NCI-H2029 (cell line): ENCODE results near the gene PHLDA2.
A peak's percentile ranks its signal among the peaks of the same experiment; 100 is the strongest.

Source experiments
- DNase-seq: peaks from one replicate; lab custom pipeline; 2025; lab: John Stamatoyannopoulos, UW

The PHLDA2 gene

GRCh38 chr11:2929950-2930703, 907 bp upstream of the PHLDA2 start:
- peak; percentile 49 for DNase-seq

- no peak for DNase-seq
Observed at GRCh38 chr11:2929531-2929949, 320 bp upstream of the PHLDA2 start.

- peak; percentile 20 for DNase-seq
Observed at GRCh38 chr11:2927851-2928604, 1.2 kb downstream of the PHLDA2 start.

DNA sequence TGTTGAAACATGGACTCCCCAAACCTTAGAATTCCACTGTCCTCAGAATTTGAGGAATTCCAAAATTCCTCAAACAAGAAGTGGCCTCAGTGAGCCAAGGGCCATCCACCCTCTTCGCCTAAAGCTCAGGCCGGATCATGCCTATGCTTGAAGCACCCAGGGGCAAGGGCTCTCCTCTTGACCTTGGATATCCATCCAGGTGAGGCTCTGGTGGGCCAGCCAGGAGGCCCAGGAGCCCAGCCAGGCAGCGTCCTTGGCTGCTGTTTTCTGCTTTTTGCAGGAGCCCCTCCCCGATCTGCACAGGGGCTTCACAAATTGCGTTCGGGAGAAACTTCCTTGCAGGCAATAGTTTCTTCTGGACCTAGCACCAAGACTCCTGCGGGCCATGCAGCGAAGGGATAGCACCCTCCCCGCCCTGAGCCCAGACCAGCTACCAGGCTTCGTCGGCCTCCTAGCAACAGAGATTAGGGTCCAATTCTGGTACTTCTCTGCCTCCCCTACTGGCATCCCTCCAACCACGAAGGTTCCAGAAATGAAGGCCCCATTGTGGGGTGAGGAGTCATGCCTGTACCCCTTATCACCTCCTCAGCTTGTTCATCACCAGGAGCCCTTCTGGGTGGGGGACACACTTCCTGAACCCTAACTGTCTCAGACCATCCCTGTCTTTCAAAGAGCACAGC, 2.0 kb downstream of the PHLDA2 start:
- no peak for DNase-seq

DNA sequence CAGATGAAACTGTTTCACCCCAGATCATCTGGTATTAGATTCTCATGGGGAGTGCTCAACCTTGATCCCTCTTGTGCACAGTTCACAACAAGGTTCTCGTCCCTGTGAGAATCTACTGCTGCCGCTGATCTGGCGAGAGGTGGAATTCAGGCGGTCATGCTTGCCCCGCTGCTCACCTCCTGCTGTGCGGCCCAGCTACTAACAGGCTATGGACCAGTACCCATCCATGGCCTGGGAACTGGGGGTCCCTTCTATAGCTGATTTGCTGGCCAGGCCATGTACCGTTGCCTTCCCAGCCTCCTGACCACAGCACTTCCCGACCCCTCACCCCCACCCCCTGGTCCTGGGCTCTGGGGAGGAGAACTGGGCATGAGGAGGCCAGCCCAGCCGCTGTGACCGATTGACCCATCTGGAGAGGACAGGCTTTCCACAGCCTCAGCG, 2.6 kb downstream of the PHLDA2 start:
- DNase-seq = no peak

- no peak for DNase-seq
Observed at GRCh38 chr11:2924821-2925675, 4.2 kb downstream of the PHLDA2 start.

GRCh38 chr11:2924381-2924780, 4.8 kb downstream of the PHLDA2 start:
- no peak for DNase-seq

- DNase-seq = no peak
Observed at GRCh38 chr11:2923446-2924375, 5.5 kb downstream of the PHLDA2 start.

- DNase-seq = no peak
Observed at GRCh38 chr11:2922655-2923054, 6.6 kb downstream of the PHLDA2 start.

DNA sequence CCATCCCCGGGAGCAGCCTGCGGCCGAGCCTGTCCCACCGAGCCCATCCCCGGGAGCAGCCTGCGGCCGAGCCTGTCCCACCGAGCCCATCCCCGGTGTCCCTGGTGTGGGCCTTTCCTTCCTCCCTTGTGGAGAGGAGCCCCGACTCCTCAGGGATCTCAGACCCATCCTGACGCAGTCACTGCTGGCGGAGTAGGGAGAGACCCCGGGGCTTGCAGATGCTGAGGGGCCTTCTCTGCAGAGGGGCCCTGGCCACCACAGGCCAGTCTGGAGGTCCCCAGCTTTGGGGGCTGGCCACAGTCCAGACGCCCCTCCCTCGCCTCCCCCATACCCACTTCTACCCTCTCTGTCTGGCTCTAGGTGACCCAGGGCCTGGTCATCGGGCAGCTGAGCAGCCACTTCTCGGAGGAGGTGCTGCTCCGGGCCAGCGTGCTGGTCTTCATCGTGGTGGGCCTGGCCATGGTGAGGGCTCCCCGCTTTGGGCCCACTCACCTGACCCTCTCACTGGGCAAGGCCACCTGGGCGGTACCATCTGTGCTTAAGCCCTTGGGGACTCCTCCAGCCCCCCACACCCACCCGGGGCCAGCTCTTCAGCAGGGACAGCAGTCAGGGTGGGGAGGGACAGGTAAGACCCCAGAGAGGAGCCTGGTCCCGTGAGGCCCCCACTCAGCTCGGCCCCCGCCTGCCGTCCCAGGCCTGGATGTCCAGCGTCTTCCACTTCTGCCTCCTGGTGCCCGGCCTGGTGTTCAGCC, 7.3 kb downstream of the PHLDA2 start:
- no peak for DNase-seq

DNA sequence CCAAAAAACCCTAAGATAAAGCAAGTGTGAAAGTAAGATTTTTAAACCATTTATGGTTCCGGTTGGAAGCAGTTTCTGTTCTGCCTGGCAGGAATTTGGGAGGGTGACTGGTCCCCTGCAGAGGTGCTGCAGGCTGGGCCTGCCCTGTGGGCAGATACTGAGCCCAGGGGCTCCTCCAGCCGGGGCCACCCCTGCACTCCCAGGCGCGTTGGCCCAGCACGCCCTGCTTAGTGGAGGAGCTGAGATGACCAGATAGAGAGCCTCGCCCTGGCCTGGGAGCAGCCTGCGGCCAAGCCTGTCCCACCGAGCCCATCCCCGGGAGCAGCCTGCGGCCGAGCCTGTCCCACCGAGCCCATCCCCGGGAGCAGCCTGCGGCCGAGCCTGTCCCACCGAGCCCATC, 8.0 kb downstream of the PHLDA2 start:
- DNase-seq = no peak

GRCh38 chr11:2920343-2920742, 8.9 kb downstream of the PHLDA2 start:
- DNase-seq = no peak

DNA sequence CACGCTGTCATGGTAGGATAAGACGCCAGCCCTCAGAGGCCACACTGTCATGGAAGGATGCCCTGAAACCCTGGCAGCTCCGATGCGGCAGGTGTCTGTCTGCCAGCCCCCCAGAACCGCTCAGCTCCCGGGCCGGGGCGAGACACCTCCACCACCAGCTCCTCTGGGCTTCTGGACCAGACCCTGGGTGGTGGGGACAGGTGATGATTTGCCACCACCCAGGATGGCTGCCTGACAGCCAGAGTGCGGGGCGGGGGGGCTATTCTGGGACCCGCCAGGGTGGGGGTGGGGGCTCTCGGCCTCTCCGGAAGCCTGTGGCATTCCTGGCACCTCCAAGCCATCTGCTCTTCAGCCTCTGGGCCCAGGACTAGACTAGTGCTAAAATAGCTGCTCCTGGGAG, 9.4 kb downstream of the PHLDA2 start:
- no peak for DNase-seq

DNA sequence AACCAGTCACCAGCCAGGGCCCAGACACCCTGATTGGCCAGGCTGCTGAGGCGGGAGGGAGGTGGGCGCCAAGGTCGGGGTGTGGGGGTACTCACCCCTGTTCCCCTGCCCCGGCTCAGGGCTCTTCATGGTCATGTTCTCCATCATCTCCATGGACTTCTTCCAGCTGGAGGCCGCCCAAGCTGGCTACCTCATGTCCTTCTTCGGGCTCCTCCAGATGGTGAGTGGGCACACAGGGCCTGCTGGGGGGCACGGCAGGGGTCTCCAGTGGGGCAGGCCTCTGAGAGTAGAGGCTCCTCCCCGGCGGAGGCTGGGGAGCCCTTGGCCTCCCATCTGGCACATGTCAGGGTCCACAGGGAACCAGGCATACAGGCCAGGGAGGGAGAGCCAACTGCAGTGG, 10.0 kb downstream of the PHLDA2 start:
- DNase-seq = no peak

- no peak for DNase-seq
Observed at GRCh38 chr11:2917842-2918490, 11.3 kb downstream of the PHLDA2 start.

DNA sequence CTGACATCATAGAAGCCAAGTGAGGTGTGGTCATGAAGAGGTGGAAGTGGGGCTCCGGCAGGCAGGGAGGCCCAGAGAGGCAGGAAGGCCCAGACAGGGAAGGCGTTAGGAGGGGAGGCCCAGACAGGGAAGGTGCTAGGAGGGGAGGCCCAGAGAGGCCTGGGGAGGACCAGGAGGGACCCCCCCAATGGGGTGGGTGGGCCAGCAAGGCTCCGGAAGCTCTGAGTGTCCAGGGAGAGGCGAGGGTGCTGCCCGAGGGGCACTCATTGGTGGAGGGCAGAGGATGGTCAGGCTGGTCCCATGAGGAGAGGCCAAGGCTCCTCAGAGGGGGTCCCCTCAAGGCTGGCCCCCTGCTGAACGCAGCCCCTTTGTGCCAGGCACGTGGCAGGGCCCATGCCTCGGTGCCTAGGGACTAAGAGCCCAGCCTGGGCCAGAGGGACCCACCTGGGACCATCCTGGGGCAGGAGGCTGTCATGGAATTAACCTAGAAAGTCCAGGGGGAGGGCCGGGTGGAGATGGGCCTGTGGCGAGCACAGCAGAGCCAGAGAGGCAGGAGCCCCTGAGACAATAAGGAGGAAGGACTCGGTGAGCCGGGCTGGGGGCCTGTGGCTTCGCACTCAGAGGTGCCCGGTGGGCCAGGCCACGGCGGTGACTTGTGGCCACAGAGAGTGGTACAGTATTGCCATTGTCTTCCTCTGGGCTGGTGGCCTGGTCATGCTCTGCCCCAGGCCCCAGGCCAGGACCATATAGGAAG, 12.2 kb downstream of the PHLDA2 start:
- no peak for DNase-seq

GRCh38 chr11:2916114-2916891, 12.9 kb downstream of the PHLDA2 start:
- no peak for DNase-seq

DNA sequence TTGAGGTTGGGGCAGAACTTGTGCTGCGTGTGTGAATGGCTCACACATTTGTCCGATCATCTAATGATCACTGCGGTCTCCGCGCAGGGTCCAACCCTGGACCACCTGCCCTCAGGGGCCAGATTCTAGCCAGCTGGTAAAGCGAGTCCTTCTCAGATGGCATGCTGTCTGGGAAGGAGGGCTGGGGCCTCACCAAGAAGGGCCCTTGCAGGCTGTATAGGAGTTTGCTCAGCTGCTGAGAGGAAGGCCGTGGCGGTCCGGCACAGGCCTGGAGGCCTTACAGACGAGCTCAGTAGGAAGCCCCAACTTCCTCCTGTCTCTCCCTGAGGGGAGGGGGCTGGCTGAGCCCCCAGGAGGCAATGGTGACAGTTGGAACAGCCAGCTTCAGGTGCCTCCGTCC, 13.7 kb downstream of the PHLDA2 start:
- no peak for DNase-seq
